GM23338 (cell line): ENCODE measurements around the gene AFAP1L2. TPM values are rescaled to one million over a fixed set of nuclear protein-coding genes. Genes with fewer than 3 reads are reported as not detected.

Experiments
- ATAC-seq: fragments of 200-7000 bp; cut with Tn5 transposase; 3 replicates; pipeline ENCODE4 v1.9.1; 2020
- DNase-seq: peaks from one replicate; pipeline ENCODE4 v3.0.0-alpha.2; 2015; ENCODE audit warnings: low spot score
- H2AFZ ChIP-seq: fragments of 200-600 bp; sonication (generic); 2 replicates; pipeline ENCODE4 v1.8.0; 2016; ENCODE audit warnings: antibody characterized with exemption, mild to moderate bottlenecking, moderate library complexity
- H3F3A ChIP-seq: fragments of 200-600 bp; sonication (generic); replicated peaks from 2 replicates; pipeline ENCODE4 v1.8.0; 2017; ENCODE audit warnings: antibody characterized with exemption, mixed run types, low read depth
- H3K27ac ChIP-seq: fragments of 200-600 bp; sonication (generic); 2 replicates; pipeline ENCODE4 v1.6.1; 2016; ENCODE audit warnings: low read depth
- H3K27me3 ChIP-seq: fragments of 200-600 bp; sonication (generic); 2 replicates; pipeline ENCODE4 v1.8.0; 2016; ENCODE audit warnings: mild to moderate bottlenecking, mixed run types, moderate library complexity; ENCODE audit not compliant: insufficient read depth
- H3K36me3 ChIP-seq: fragments of 200-600 bp; sonication (generic); 2 replicates; pipeline ENCODE4 v1.8.0; 2016; ENCODE audit warnings: mild to moderate bottlenecking; ENCODE audit not compliant: insufficient read depth
- H3K4me1 ChIP-seq: fragments of 200-600 bp; sonication (generic); 2 replicates; pipeline ENCODE4 v1.8.0; 2016; ENCODE audit warnings: mild to moderate bottlenecking, moderate library complexity; ENCODE audit not compliant: insufficient read depth
- H3K4me2 ChIP-seq: fragments of 200-600 bp; sonication (generic); 2 replicates; pipeline ENCODE4 v1.7.1; 2017; ENCODE audit warnings: mixed run types
- H3K4me3 ChIP-seq: fragments of 200-600 bp; sonication (generic); 2 replicates; pipeline ENCODE4 v1.6.1; 2016; ENCODE audit warnings: mixed run types
- H3K79me2 ChIP-seq: fragments of 200-600 bp; sonication (generic); replicated peaks from 2 replicates; pipeline ENCODE4 v1.8.0; 2017; ENCODE audit warnings: mild to moderate bottlenecking; ENCODE audit not compliant: insufficient read depth
- H3K9me2 ChIP-seq: fragments of 200-600 bp; sonication (generic); 2 replicates; pipeline ENCODE4 v1.8.0; 2017; ENCODE audit not compliant: insufficient read depth
- H4K20me1 ChIP-seq: fragments of 200-600 bp; sonication (generic); replicated peaks from 2 replicates; pipeline ENCODE4 v1.8.0; 2017; ENCODE audit warnings: mild to moderate bottlenecking; ENCODE audit not compliant: insufficient read depth
- H3K27ac Mint-ChIP-seq: 2 replicates; pipeline ENCODE4 v1.8.0; 2020; ENCODE audit warnings: inconsistent platforms, mild to moderate bottlenecking, moderate library complexity, mixed read lengths
- H3K27me3 Mint-ChIP-seq: 3 replicates; pipeline ENCODE4 v1.8.0; 2022; ENCODE audit warnings: low read depth, mild to moderate bottlenecking, moderate library complexity, mixed read lengths, inconsistent platforms; ENCODE audit not compliant: insufficient read depth, poor library complexity
- H3K36me3 Mint-ChIP-seq: 3 replicates; pipeline ENCODE4 v1.8.0; 2021; ENCODE audit warnings: low read depth, mild to moderate bottlenecking, inconsistent platforms, moderate library complexity, mixed read lengths
- H3K4me1 Mint-ChIP-seq: 3 replicates; pipeline ENCODE4 v1.8.0; 2020; ENCODE audit warnings: mild to moderate bottlenecking, inconsistent platforms, mixed read lengths
- H3K4me3 Mint-ChIP-seq: 3 replicates; pipeline ENCODE4 v1.8.0; 2021; ENCODE audit warnings: moderate library complexity, mild to moderate bottlenecking, inconsistent platforms, mixed read lengths
- H3K9me3 Mint-ChIP-seq: 3 replicates; pipeline ENCODE4 v1.8.0; 2020; ENCODE audit warnings: moderate library complexity, mild to moderate bottlenecking, inconsistent platforms, mixed read lengths
- CREB1 ChIP-seq: fragments of 250-450 bp; sonication (Bioruptor Pico); IDR thresholded peaks from 2 replicates; pipeline ENCODE4 v1.5.0; 2020; ENCODE audit warnings: low read depth, mild to moderate bottlenecking, moderate library complexity
- CTCF ChIP-seq, 2 experiments: fragments of 200-600 bp in 1 of 2; sonication (generic) in 1 of 2; conservative IDR thresholded peaks; 2 replicates each; pipeline versions ENCODE4 v1.5.1 to v1.6.1; 2016 to 2017; ENCODE audit warnings: antibody characterized with exemption in 2 of 2, low read depth in 2 of 2, mild to moderate bottlenecking in 2 of 2, moderate library complexity in 1 of 2
- EZH2 ChIP-seq: fragments of 200-600 bp; sonication (generic); IDR thresholded peaks from one replicate; pipeline ENCODE4 v1.8.0; 2017; ENCODE audit warnings: antibody characterized with exemption, mild to moderate bottlenecking, low read depth; ENCODE audit not compliant: unreplicated experiment
- EZH2phosphoT487 ChIP-seq: fragments of 200-600 bp; sonication (generic); IDR thresholded peaks from one replicate; pipeline ENCODE4 v1.8.1; 2018; ENCODE audit warnings: antibody characterized with exemption; ENCODE audit not compliant: unreplicated experiment
- JUNB ChIP-seq: IDR thresholded peaks from one replicate; pipeline ENCODE4 v1.6.1; 2016; ENCODE audit warnings: antibody characterized with exemption; ENCODE audit not compliant: unreplicated experiment
- NANOG ChIP-seq: IDR thresholded peaks from 2 replicates; pipeline ENCODE4 v1.6.1; 2016; ENCODE audit warnings: antibody characterized with exemption, borderline replicate concordance
- POLR2AphosphoS5 ChIP-seq: IDR thresholded peaks from 2 replicates; pipeline ENCODE4 v1.6.1; 2016; ENCODE audit warnings: antibody characterized with exemption, low read depth
- STAT1 ChIP-seq: IDR thresholded peaks from one replicate; pipeline ENCODE4 v1.6.1; 2016; ENCODE audit warnings: antibody characterized with exemption; ENCODE audit not compliant: unreplicated experiment
- ZNF331 ChIP-seq: fragments of 250-450 bp; sonication (Bioruptor Pico); IDR thresholded peaks from 2 replicates; pipeline ENCODE4 v1.5.0; 2020; ENCODE audit warnings: low read depth, mild to moderate bottlenecking, moderate library complexity
- polyA plus RNA-seq: library from polyadenylated mRNA; unstranded; fragments of >200 nt; fragmentation: Nextera tagmentation; extraction: Ambion mirVana; gene quantifications from 2 replicates; pipeline ENCODE4 v1.2.1, GENCODE V29; 2016
- total RNA-seq: library from RNA; depleted of rRNA; stranded (reverse); fragments of >200 nt; shearing (Covaris generic); gene quantifications from 2 replicates; pipeline ENCODE4 v1.2.3, GENCODE V29; 2014
- TF ChIP-seq, protein P1 (sequence below): IDR thresholded peaks from one replicate; pipeline ENCODE4 v1.6.1; 2018; ENCODE audit warnings: antibody characterized with exemption; ENCODE audit not compliant: unreplicated experiment
- TF ChIP-seq, protein P2 (sequence below): IDR thresholded peaks from 2 replicates; pipeline ENCODE4 v1.6.1; 2016; ENCODE audit warnings: antibody characterized with exemption

Gene AFAP1L2
- total and polyA plus RNA-seq, 2 experiments from 2014 or later = 2.3 to 6.5 TPM

DNA sequence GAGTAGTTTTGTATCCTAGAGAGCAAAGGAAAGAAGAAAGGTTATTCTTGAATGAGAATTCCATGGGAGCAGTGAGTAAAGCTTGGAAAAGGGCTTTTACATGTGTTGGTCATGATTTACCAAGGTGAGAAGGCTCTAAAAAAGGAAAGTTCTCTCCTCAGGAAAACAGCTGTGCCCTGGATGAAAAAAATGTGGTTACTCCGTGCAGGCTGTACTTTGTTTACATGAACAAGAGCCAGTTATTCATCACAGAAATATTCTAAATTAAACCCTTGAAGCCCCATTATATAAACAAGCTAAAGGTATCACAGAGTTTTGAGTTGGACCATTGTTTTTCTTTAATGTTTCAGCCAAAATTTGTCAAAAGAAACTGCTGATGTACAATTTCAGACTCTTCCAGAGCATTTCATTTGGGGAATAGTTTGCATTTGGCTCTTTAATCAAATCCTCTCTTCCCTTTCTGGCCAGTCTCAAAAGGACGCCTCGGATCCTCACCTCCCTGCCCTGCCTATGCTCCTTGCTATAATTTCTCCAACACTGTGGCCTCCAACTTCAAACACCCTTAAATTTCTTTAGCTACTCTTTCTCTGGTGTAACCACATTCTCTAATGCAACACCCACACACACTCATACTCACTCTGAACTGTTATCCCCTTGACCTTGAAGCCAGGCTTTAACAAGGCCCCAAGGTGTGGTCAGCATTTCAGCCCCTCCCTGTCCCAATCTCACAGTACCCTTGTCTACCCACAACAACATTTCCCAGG is 47.4 kb downstream of the AFAP1L2 start:
- Mint-ChIP-seq H3K4me3 (no peak overlapping the region), H3K36me3 (no peaks in the 10 kb centered on the region), H3K27me3 (no peaks in the 10 kb centered on the region), H3K27ac (no peak overlapping the region), H3K4me1 (peaks cover 31% of the 10 kb centered on the region), H3K9me3 (no peaks in the 10 kb centered on the region)
- no peak overlapping the region for H3K4me3 ChIP-seq
- H4K20me1 ChIP-seq = no peaks in the 10 kb centered on the region
- no peaks in the 10 kb centered on the region for H3K27me3 ChIP-seq
- DNase-seq (no peak), ATAC-seq (no peak)
- no peak overlapping the region for H3K27ac ChIP-seq
- H3F3A ChIP-seq = no peaks in the 10 kb centered on the region
- no peak for TF ChIP-seq EZH2
- no peak for TF ChIP-seq NANOG
- no peak for TF ChIP-seq ZNF331 (CRISPR knock-in tag)
- H3K4me1 ChIP-seq = 0 out of 2 replicates have a peak, but pooled peaks cover 6% of the 10 kb centered on the region
- H3K9me2 ChIP-seq = peaks cover 13% of the 10 kb centered on the region; the same call in 1 of the 2 replicates
- H3K79me2 ChIP-seq = no peaks in the 10 kb centered on the region
- no peak overlapping the region for H2AFZ ChIP-seq
- H3K36me3 ChIP-seq = no peaks in the 10 kb centered on the region
- no peak overlapping the region for H3K4me2 ChIP-seq

GRCh38 chr10:114356126-114356525 is 48.2 kb downstream of the AFAP1L2 start:
- Mint-ChIP-seq H3K4me3 (no peak overlapping the region), H3K27ac (no peak overlapping the region), H3K36me3 (no peaks in the 10 kb centered on the region), H3K4me1 (peaks cover 32% of the 10 kb centered on the region), H3K9me3 (no peaks in the 10 kb centered on the region), H3K27me3 (peaks cover 2% of the 10 kb centered on the region)
- Histone ChIP-seq H3K9me2 (peaks cover 13% of the 10 kb centered on the region; the same call in 1 of the 2 replicates), H3K27me3 (no peaks in the 10 kb centered on the region), H4K20me1 (no peaks in the 10 kb centered on the region), H3K4me2 (no peak overlapping the region), H2AFZ (no peak overlapping the region), H3K27ac (no peak overlapping the region), H3K36me3 (no peaks in the 10 kb centered on the region), H3K79me2 (no peaks in the 10 kb centered on the region), H3F3A (no peaks in the 10 kb centered on the region), H3K4me1 (0 out of 2 replicates have a peak, but pooled peaks cover 6% of the 10 kb centered on the region), H3K4me3 (no peak overlapping the region)
- no peak for ATAC-seq
- DNase-seq = no peak
- TF ChIP-seq, protein P1, sequence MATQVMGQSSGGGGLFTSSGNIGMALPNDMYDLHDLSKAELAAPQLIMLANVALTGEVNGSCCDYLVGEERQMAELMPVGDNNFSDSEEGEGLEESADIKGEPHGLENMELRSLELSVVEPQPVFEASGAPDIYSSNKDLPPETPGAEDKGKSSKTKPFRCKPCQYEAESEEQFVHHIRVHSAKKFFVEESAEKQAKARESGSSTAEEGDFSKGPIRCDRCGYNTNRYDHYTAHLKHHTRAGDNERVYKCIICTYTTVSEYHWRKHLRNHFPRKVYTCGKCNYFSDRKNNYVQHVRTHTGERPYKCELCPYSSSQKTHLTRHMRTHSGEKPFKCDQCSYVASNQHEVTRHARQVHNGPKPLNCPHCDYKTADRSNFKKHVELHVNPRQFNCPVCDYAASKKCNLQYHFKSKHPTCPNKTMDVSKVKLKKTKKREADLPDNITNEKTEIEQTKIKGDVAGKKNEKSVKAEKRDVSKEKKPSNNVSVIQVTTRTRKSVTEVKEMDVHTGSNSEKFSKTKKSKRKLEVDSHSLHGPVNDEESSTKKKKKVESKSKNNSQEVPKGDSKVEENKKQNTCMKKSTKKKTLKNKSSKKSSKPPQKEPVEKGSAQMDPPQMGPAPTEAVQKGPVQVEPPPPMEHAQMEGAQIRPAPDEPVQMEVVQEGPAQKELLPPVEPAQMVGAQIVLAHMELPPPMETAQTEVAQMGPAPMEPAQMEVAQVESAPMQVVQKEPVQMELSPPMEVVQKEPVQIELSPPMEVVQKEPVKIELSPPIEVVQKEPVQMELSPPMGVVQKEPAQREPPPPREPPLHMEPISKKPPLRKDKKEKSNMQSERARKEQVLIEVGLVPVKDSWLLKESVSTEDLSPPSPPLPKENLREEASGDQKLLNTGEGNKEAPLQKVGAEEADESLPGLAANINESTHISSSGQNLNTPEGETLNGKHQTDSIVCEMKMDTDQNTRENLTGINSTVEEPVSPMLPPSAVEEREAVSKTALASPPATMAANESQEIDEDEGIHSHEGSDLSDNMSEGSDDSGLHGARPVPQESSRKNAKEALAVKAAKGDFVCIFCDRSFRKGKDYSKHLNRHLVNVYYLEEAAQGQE = no peak
- TF ChIP-seq CTCF (conservative IDR thresholded peaks at IDR 0.05; ENCODE audit: low read depth in 2 of 2) = no peak
- TF ChIP-seq POLR2AphosphoS5 = no peak
- no peak for TF ChIP-seq CREB1 (CRISPR knock-in tag)
- no peak for TF ChIP-seq STAT1
- TF ChIP-seq NANOG = no peak
- TF ChIP-seq, protein P2, sequence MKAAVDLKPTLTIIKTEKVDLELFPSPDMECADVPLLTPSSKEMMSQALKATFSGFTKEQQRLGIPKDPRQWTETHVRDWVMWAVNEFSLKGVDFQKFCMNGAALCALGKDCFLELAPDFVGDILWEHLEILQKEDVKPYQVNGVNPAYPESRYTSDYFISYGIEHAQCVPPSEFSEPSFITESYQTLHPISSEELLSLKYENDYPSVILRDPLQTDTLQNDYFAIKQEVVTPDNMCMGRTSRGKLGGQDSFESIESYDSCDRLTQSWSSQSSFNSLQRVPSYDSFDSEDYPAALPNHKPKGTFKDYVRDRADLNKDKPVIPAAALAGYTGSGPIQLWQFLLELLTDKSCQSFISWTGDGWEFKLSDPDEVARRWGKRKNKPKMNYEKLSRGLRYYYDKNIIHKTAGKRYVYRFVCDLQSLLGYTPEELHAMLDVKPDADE = no peak
- TF ChIP-seq ZNF331 (CRISPR knock-in tag) = no peak
- TF ChIP-seq EZH2phosphoT487 = no peak
- no peak for TF ChIP-seq JUNB
